HCT116 (cell line): ENCODE data around the gene MINDY1. TPM values are rescaled to one million over a fixed set of nuclear protein-coding genes. Genes with fewer than 3 reads are reported as not detected.
A peak's percentile ranks its signal among the peaks of the same experiment; 100 is the strongest.

ENCODE experiments used
- ATAC-seq: fragments of 200-7000 bp; cut with Tn5 transposase; 2 replicates; pipeline ENCODE4 v1.9.1; 2020; ENCODE audit warnings: mild to moderate bottlenecking, moderate library complexity
- BruUV-seq: library from RNA; stranded (reverse); fragments of 400-500 nt; replicated peaks from 2 replicates; lab custom pipeline; 2021; lab: Mats Ljungman, UMichigan
- CTCF ChIA-PET: fragments of 300-600 bp; sonication (Branson Sonifier 250); formaldehyde crosslinking; loops from one replicate; lab custom pipeline; 2021; ENCODE audit warnings: antibody characterized with exemption; lab: Charles Lee
- POLR2A ChIA-PET: fragments of 300-600, 350-600 bp; sonication (Branson Sonifier 250); formaldehyde crosslinking; loops from one replicate; lab custom pipeline; 2021; ENCODE audit warnings: antibody characterized with exemption; lab: Charles Lee
- RAD21 ChIA-PET, 2 experiments: fragments of 300-600 bp; sonication (Branson Sonifier 250); formaldehyde crosslinking; loops; one replicate each; lab custom pipeline; 2023; ENCODE audit warnings: low total read pairs in 2 of 2; ENCODE audit not compliant: uncharacterized antibody in 2 of 2, unreplicated experiment in 2 of 2, low non-redundant PET in 1 of 2; lab: Charles Lee
- DNase-seq: peaks from one replicate; pipeline ENCODE4 v3.0.0-alpha.2; 2010; ENCODE audit warnings: low read depth, low spot score
- H2AFZ ChIP-seq: fragments of 200-600 bp; shearing (Covaris generic), sonication (generic); 2 replicates; pipeline ENCODE4 v1.6.1; 2017; ENCODE audit warnings: low read depth, mixed run types, mixed read lengths, antibody characterized with exemption, low read length; ENCODE audit not compliant: poor library complexity, severe bottlenecking
- H3K27ac ChIP-seq: 2 replicates; pipeline ENCODE4 v1.5.1; 2012; ENCODE audit warnings: low read depth, low read length
- H3K27me3 ChIP-seq: fragments of 200-600 bp; sonication (generic); 2 replicates; pipeline ENCODE4 v1.6.1; 2016; ENCODE audit warnings: mixed run types, low read length, mixed read lengths; ENCODE audit not compliant: insufficient read depth
- H3K36me3 ChIP-seq, 2 experiments: fragments of 200-500 bp in 1 of 2; fragments of 200-600 bp in 1 of 2; sonication (Bioruptor generic) in 1 of 2; sonication (generic) in 1 of 2; 2 replicates each; pipeline versions ENCODE4 v1.5.1 to v1.6.1; 2014 to 2016; ENCODE audit warnings: low read length in 2 of 2, inconsistent platforms in 1 of 2, mixed read lengths in 1 of 2, mixed run types in 1 of 2; ENCODE audit not compliant: insufficient read depth in 2 of 2, control insufficient read depth in 1 of 2
- H3K4me1 ChIP-seq, 2 experiments: fragments of 200-600 bp in 1 of 2; sonication (generic) in 1 of 2; 2 replicates each; pipeline versions ENCODE4 v1.5.1 to v1.6.1; 2012 to 2017; ENCODE audit warnings: low read length in 2 of 2, inconsistent platforms in 1 of 2, mild to moderate bottlenecking in 1 of 2, mixed read lengths in 1 of 2, mixed run types in 1 of 2, moderate library complexity in 1 of 2; ENCODE audit not compliant: insufficient read depth in 2 of 2, control insufficient read depth in 1 of 2
- H3K4me2 ChIP-seq: fragments of 200-600 bp; sonication (generic); 2 replicates; pipeline ENCODE4 v1.6.1; 2017; ENCODE audit warnings: mixed run types, low read length, mixed read lengths
- H3K4me3 ChIP-seq, 2 experiments: fragments of 200-600 bp in 1 of 2; sonication (generic) in 1 of 2; replicated peaks in 1 of 2; 2 replicates each; pipeline ENCODE4 v1.5.1; 2011 to 2016; ENCODE audit warnings: low read length in 2 of 2, control low read depth in 1 of 2, low read depth in 1 of 2, mild to moderate bottlenecking in 1 of 2, mixed read lengths in 1 of 2, mixed run types in 1 of 2
- H3K79me2 ChIP-seq: fragments of 200-600 bp; sonication (generic); 2 replicates; pipeline ENCODE4 v1.6.1; 2017; ENCODE audit warnings: mild to moderate bottlenecking, mixed run types, low read length, moderate library complexity, mixed read lengths; ENCODE audit not compliant: insufficient read depth
- H3K9ac ChIP-seq: fragments of 200-600 bp; sonication (generic); 2 replicates; pipeline ENCODE4 v1.6.1; 2016; ENCODE audit warnings: low read length, mixed read lengths
- H3K9me2 ChIP-seq: fragments of 200-600 bp; sonication (generic), shearing (Covaris generic); 2 replicates; pipeline ENCODE4 v1.6.1; 2017; ENCODE audit warnings: mixed run types, mild to moderate bottlenecking, moderate library complexity; ENCODE audit not compliant: insufficient read depth
- H3K9me3 ChIP-seq, 2 experiments: fragments of 200-500 bp in 1 of 2; fragments of 200-600 bp in 1 of 2; sonication (Bioruptor generic) in 1 of 2; sonication (generic) in 1 of 2; 2 replicates each; pipeline ENCODE4 v1.6.1; 2014 to 2017; ENCODE audit warnings: low read length in 2 of 2, mixed read lengths in 2 of 2, inconsistent platforms in 1 of 2, low read depth in 1 of 2, mild to moderate bottlenecking in 1 of 2, mixed run types in 1 of 2, moderate library complexity in 1 of 2; ENCODE audit not compliant: control insufficient read depth in 1 of 2, insufficient read depth in 1 of 2
- H4K20me1 ChIP-seq: fragments of 200-600 bp; sonication (generic), shearing (Covaris generic); 2 replicates; pipeline ENCODE4 v1.6.1; 2017; ENCODE audit warnings: mixed run types, mild to moderate bottlenecking, moderate library complexity; ENCODE audit not compliant: insufficient read depth
- ATF3 ChIP-seq: IDR thresholded peaks from 2 replicates; pipeline ENCODE4 v1.6.1; 2012
- CBX3 ChIP-seq: IDR thresholded peaks from 2 replicates; pipeline ENCODE4 v1.6.1; 2012; ENCODE audit warnings: low read depth
- CEBPB ChIP-seq: IDR thresholded peaks from 2 replicates; pipeline ENCODE4 v1.6.1; 2012; ENCODE audit warnings: low read depth
- CTCF ChIP-seq, 3 experiments: fragments of 200-600 bp in 1 of 3; sonication (generic) in 1 of 3; IDR thresholded peaks in 2 of 3; conservative IDR thresholded peaks in 1 of 3; 2 replicates each; pipeline ENCODE4 v1.5.1; 2012 to 2017; ENCODE audit warnings: low read depth in 2 of 3, low read length in 2 of 3, antibody characterized with exemption in 1 of 3, borderline replicate concordance in 1 of 3, control low read depth in 1 of 3, mild to moderate bottlenecking in 1 of 3, mixed read lengths in 1 of 3, mixed run types in 1 of 3, moderate library complexity in 1 of 3; ENCODE audit not compliant: insufficient read depth in 1 of 3
- EGR1 ChIP-seq: IDR thresholded peaks from 2 replicates; pipeline ENCODE4 v1.6.1; 2012; ENCODE audit warnings: low read depth
- ELF1 ChIP-seq: IDR thresholded peaks from 2 replicates; pipeline ENCODE4 v1.6.1; 2012; ENCODE audit warnings: low read depth, borderline replicate concordance
- EZH2 ChIP-seq: fragments of 200-600 bp; sonication (generic); IDR thresholded peaks from 2 replicates; pipeline ENCODE4 v1.6.1; 2017; ENCODE audit warnings: antibody characterized with exemption, mixed run types
- EZH2phosphoT487 ChIP-seq: fragments of 200-600 bp; IDR thresholded peaks from 2 replicates; pipeline ENCODE4 v1.6.1; 2018; ENCODE audit warnings: antibody characterized with exemption, borderline replicate concordance
- JUND ChIP-seq: IDR thresholded peaks from 2 replicates; pipeline ENCODE4 v1.6.1; 2012
- MAX ChIP-seq: IDR thresholded peaks from 2 replicates; pipeline ENCODE4 v1.6.1; 2012
- POLR2A ChIP-seq: IDR thresholded peaks from 2 replicates; pipeline ENCODE4 v1.7.0; 2011; ENCODE audit warnings: borderline replicate concordance; ENCODE audit not compliant: insufficient read depth, insufficient read length; ENCODE audit errors: extremely low read depth
- POLR2AphosphoS5 ChIP-seq: IDR thresholded peaks from 2 replicates; pipeline ENCODE4 v1.6.1; 2011; ENCODE audit warnings: mild to moderate bottlenecking, low read depth, low read length, moderate library complexity
- RAD21 ChIP-seq: IDR thresholded peaks from 2 replicates; pipeline ENCODE4 v1.6.1; 2012; ENCODE audit warnings: low read depth, mild to moderate bottlenecking
- SP1 ChIP-seq: IDR thresholded peaks from 2 replicates; pipeline ENCODE4 v1.6.1; 2012; ENCODE audit warnings: low read depth
- TCF7L2 ChIP-seq: IDR thresholded peaks from 2 replicates; pipeline ENCODE4 v1.7.0; 2011; ENCODE audit warnings: borderline replicate concordance, inconsistent platforms; ENCODE audit not compliant: insufficient read depth, insufficient read length; ENCODE audit errors: extremely low read depth
- YY1 ChIP-seq: IDR thresholded peaks from 2 replicates; pipeline ENCODE4 v1.6.1; 2011; ENCODE audit warnings: low read length, low read depth, moderate library complexity, mild to moderate bottlenecking; ENCODE audit not compliant: insufficient replicate concordance; ENCODE audit errors: extremely low read depth
- ZBTB33 ChIP-seq: IDR thresholded peaks from 2 replicates; pipeline ENCODE4 v1.6.1; 2011; ENCODE audit warnings: mild to moderate bottlenecking, low read length, moderate library complexity; ENCODE audit not compliant: insufficient replicate concordance; ENCODE audit errors: extremely low read depth
- ZNF274 ChIP-seq: fragments of 200-500 bp; sonication (Bioruptor generic); IDR thresholded peaks from 2 replicates; pipeline ENCODE4 v1.6.1; 2014; ENCODE audit warnings: mild to moderate bottlenecking, low read depth, low read length, inconsistent platforms
- intact Hi-C: fragments of 100-400 bp; cut with micrococcal nuclease; formaldehyde crosslinking; loops from 2 replicates; pipeline ENCODE4 v1.10.0; 2022
- total RNA-seq: library from RNA; stranded (reverse); gene quantifications from one replicate; pipeline ENCODE4 v1.2.1, GENCODE V29; 2021; ENCODE audit not compliant: unreplicated experiment

The MINDY1 gene
- total RNA-seq, 1 experiment from 2014 or later = 1.2 TPM

GRCh38 chr1:150970808-150971582, 35.7 kb downstream of the MINDY1 start:
- POLR2A ChIA-PET = interaction anchor here (1.7 kb wide), 1 partner anchor 391 kb away, joined by 5 read pairs; the partner anchor contains the start of gene MCL1
- Histone ChIP-seq H3K36me3 (peaks cover 13 to 32% of the 10 kb centered on the region in 2 experiments), H3K9me3 (no peaks in the 10 kb centered on the region), H2AFZ (no peak overlapping the region), H3K27ac (0 out of 2 replicates have a peak overlapping the region, but pooled peaks have one; percentile 2), H3K9ac (no peak overlapping the region), H3K79me2 (peaks cover 63% of the 10 kb centered on the region), H4K20me1 (0 out of 2 replicates have a peak, but pooled peaks cover 4% of the 10 kb centered on the region), H3K4me1 (peaks cover 27 to 39% of the 10 kb centered on the region in 2 experiments), H3K4me2 (no peak overlapping the region), H3K4me3 (no peak overlapping the region), H3K27me3 (no peaks in the 10 kb centered on the region), H3K9me2 (no peaks in the 10 kb centered on the region)
- RAD21 ChIA-PET = no interaction called here
- intact Hi-C loops = no loop called here
- BruUV-seq = no TSS peak
- TF ChIP-seq RAD21 (no peak), CEBPB (no peak), SP1 (no peak), POLR2A (no peak), ZNF274 (no peak), EGR1 (no peak), EZH2 (no peak), ZBTB33 (no peak), YY1 (no peak), CBX3 (no peak), ELF1 (no peak), POLR2AphosphoS5 (no peak), TCF7L2 (no peak), MAX (no peak), JUND (no peak), EZH2phosphoT487 (no peak), CTCF (IDR thresholded peaks at IDR 0.05 in 2 of 3, conservative IDR thresholded peaks at IDR 0.05 in 1 of 3; ENCODE audit: borderline replicate concordance in 1 of 3, insufficient read depth in 1 of 3, low read depth in 2 of 3, low read length in 2 of 3) (no peak), ATF3 (no peak)
- no peak for ATAC-seq
- DNase-seq = no peak
- CTCF ChIA-PET = interaction anchor here (1.9 kb wide), 1 partner anchor 10 kb away, joined by 4 read pairs; no protein-coding TSS in a partner anchor
